Lower lobe of right lung (tissue), 2 donors: ENCODE results near the gene FAM221A. TPM values are rescaled to one million over a fixed set of nuclear protein-coding genes. Genes with fewer than 3 reads are reported as not detected.
"Not testable (repeated sequence)": the region's sequence is repeated elsewhere in the genome, so short reads cannot be mapped to it uniquely, and the experiment has no call there.

Experiments
- ATAC-seq, 2 donors: fragments of 200-7000 bp; cut with Tn5 transposase; one replicate each; pipeline ENCODE4 v1.9.1; 2020 to 2022; ENCODE audit warnings: mild to moderate bottlenecking in 2 of 2, moderate library complexity in 2 of 2
- DNase-seq: peaks from one replicate; pipeline ENCODE4 v3.0.0-alpha.2; 2020
- H3K27ac ChIP-seq: fragments of 200-600 bp; one replicate; pipeline ENCODE4 v1.8.0; 2022
- H3K27me3 ChIP-seq: fragments of 200-600 bp; one replicate; pipeline ENCODE4 v1.8.0; 2022; ENCODE audit warnings: low read depth
- H3K36me3 ChIP-seq: fragments of 200-600 bp; one replicate; pipeline ENCODE4 v1.8.0; 2022; ENCODE audit warnings: mild to moderate bottlenecking
- H3K4me1 ChIP-seq: fragments of 200-600 bp; one replicate; pipeline ENCODE4 v1.8.0; 2022
- H3K4me3 ChIP-seq: fragments of 200-600 bp; one replicate; pipeline ENCODE4 v1.8.0; 2022; ENCODE audit warnings: mild to moderate bottlenecking
- H3K9me3 ChIP-seq: fragments of 200-600 bp; one replicate; pipeline ENCODE4 v1.8.0; 2022
- intact Hi-C: fragments of 100-400 bp; cut with DNase I; formaldehyde crosslinking; loops from one replicate; pipeline ENCODE4 v1.11.0; 2022
- total RNA-seq: library from RNA; stranded (reverse); fragmentation: NEBNext Ultra II Directional; extraction: Animal tissue kit (Norgen Biotek cat#: 25700); gene quantifications from one replicate; pipeline ENCODE4 v1.2.1, GENCODE V29; 2021
- TF ChIP-seq, protein P1 (sequence below): fragments of 200-600 bp; IDR thresholded peaks from one replicate; pipeline ENCODE4 v1.8.0; 2022; ENCODE audit warnings: antibody characterized with exemption, mild to moderate bottlenecking
- donor health status: DM: no; HTN: yes; CAD: no; lungs with severe emphysema.

Gene FAM221A
- total RNA-seq, 1 donor from 2014 or later: 10.3 TPM

DNA sequence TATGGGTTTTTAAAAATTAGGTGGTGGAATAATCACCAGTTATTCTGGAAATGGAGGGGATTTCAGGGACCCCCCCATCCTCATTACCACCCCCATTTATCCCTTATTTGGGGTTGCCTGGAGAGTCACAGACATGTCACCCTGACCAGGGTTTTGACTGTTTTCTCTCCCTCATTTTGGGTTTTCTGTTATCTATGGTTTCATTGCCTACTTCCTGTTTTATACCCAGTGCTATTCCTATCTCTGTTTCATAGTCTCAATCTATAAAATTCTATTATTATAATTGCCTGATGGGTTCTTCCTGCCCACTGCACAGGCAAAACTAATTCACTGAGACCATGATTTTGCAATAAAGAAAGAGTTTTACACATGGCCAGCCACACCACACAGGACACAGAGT lies 15.9 kb upstream of the FAM221A start:
- Histone ChIP-seq H3K27ac (no peak overlapping the region), H3K9me3 (no peaks in the 10 kb centered on the region), H3K36me3 (no peaks in the 10 kb centered on the region), H3K27me3 (no peaks in the 10 kb centered on the region), H3K4me1 (no peaks in the 10 kb centered on the region), H3K4me3 (no peak overlapping the region)
- intact Hi-C loops: no loop called here
- ATAC-seq (no peak), DNase-seq (no peak)
- TF ChIP-seq, protein P1, sequence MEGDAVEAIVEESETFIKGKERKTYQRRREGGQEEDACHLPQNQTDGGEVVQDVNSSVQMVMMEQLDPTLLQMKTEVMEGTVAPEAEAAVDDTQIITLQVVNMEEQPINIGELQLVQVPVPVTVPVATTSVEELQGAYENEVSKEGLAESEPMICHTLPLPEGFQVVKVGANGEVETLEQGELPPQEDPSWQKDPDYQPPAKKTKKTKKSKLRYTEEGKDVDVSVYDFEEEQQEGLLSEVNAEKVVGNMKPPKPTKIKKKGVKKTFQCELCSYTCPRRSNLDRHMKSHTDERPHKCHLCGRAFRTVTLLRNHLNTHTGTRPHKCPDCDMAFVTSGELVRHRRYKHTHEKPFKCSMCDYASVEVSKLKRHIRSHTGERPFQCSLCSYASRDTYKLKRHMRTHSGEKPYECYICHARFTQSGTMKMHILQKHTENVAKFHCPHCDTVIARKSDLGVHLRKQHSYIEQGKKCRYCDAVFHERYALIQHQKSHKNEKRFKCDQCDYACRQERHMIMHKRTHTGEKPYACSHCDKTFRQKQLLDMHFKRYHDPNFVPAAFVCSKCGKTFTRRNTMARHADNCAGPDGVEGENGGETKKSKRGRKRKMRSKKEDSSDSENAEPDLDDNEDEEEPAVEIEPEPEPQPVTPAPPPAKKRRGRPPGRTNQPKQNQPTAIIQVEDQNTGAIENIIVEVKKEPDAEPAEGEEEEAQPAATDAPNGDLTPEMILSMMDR: no peak

DNA sequence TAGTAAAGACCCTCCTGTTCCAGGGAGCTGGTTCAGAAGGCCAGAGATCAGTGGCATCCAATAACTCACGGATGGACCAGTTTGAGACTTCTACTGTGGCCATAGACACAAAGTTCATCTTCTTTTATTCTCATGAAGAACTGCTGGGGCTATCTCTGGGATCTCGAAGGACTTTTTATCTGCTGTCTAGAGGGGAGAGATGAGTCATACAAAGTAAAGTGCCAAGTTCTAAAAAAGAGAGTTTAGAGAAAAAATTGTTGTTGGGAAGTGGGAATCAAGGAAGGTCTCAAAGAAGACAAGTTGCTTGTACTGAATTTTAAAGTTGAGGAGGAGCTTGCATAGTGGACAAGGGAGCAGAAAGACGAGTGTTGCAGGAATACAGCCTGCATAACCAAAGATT lies 8.0 kb upstream of the FAM221A start:
- Histone ChIP-seq H3K4me3 (no peak overlapping the region), H3K27ac (no peak overlapping the region), H3K4me1 (no peaks in the 10 kb centered on the region), H3K27me3 (no peaks in the 10 kb centered on the region), H3K36me3 (no peaks in the 10 kb centered on the region), H3K9me3 (no peaks in the 10 kb centered on the region)
- TF ChIP-seq, protein P1: no peak
- no peak for ATAC-seq
- intact Hi-C loops: no loop called here
- DNase-seq: no peak

DNA sequence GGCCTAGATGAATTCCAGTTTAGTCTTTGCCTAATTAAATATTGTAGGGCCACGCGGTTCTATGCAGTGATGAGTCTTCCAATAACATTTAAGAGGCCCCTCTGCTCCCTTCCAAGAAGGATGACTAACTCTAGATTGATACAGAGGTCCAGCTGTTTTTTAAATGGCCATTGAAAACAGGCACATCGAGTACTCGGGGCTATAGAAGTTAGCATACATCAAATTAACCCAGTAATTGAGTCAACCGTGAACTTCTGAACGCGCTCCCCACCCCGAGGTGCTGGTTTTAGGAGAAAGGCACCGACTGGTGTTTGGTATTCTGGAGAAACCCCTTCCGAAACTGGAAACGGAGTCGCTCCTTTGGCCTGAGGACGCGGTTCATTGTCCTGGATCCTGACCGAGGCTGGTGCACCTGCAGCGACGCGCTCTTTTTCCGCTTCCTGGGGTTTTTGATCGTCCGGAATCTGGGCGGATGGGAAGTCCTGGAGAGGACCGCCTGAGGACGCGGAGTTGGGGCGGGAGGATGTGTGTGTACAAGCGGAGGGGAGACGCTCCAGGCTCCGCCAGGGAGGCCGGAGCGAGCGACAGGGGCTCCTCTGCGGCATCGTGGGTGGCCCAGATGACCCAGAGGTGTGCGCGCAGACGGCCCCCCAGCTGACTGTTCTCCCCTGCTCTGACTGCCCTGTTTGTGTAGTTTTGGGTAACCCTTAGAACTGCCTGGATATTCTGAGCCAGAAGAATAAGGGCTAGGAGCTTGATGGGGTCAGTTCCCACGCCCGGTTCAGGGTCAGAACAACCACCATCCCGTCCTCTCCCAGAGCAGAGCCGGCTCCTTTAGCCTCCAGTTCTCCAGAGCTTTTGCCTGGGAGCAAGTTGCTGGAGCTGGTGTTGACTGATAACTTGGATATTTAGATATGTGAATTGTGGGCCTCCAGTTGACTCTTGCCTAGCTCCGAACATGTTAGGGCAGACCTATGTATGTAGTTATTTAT lies 711 bp downstream of the FAM221A start:
- DNase-seq (peak; percentile 83), ATAC-seq (peak; percentile 90)
- intact Hi-C loops: no loop called here
- peak overlapping the region; percentile 85 for H3K27ac ChIP-seq
- H3K4me1 ChIP-seq: peaks cover 13% of the 10 kb centered on the region
- no peaks in the 10 kb centered on the region for H3K27me3 ChIP-seq
- H3K4me3 ChIP-seq: peak overlapping the region; percentile 77
- H3K36me3 ChIP-seq: no peaks in the 10 kb centered on the region
- TF ChIP-seq, protein P1: no peak
- no peaks in the 10 kb centered on the region for H3K9me3 ChIP-seq

DNA sequence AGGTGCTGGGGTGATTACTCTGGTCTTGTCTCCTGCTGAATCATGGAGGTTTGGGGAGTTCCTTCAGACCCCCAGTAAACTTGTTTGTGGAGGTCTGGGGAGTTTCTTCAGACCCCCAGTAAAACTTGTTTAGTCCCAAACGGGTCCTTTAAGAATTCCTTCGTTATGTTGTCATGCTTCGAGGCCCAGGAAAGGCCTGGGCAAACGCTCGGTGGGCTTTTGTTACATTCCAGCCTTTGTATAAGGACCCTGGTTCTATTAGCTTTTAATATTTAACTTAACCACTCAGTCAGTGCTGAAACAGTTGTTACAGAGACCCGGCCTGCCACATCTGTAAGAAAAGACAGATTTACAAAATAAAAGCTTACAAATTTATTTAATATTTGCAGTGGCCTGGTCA lies 4.0 kb downstream of the FAM221A start:
- ATAC-seq, H3K4me3 ChIP-seq, DNase-seq, intact Hi-C loops, H3K9me3 ChIP-seq, H3K27ac ChIP-seq, H3K27me3 ChIP-seq: not testable (repeated sequence)
- Histone ChIP-seq H3K4me1 (peaks cover 13% of the 10 kb centered on the region), H3K36me3 (peaks cover 14% of the 10 kb centered on the region)

DNA sequence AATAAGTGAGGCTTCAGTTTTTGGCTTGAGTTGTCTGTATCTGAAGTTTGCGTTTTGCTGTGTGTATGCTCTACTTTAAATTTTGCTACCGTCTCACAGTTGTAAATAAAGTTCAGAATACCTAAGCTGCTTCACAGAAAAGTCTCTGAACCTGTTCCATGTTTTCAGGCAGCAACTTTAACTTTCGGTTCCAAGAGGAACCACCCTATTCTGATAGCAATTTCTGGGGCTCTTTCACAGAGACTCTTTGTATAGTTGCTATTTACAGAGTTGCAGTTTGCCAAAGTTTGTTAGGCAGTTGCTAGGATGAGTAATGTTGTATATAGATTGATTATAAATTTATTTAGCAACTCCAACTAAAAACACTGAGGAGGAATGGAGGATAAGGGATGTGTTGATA lies 5.7 kb downstream of the FAM221A start:
- DNase-seq (no peak), ATAC-seq (peak; percentile 41 to 77)
- H3K36me3 ChIP-seq: peaks cover 31% of the 10 kb centered on the region
- TF ChIP-seq, protein P1: no peak
- H3K9me3 ChIP-seq: no peaks in the 10 kb centered on the region
- H3K4me3 ChIP-seq: no peak overlapping the region
- no peaks in the 10 kb centered on the region for H3K27me3 ChIP-seq
- intact Hi-C loops: no loop called here
- no peak overlapping the region for H3K27ac ChIP-seq
- H3K4me1 ChIP-seq: peaks cover 8% of the 10 kb centered on the region

DNA sequence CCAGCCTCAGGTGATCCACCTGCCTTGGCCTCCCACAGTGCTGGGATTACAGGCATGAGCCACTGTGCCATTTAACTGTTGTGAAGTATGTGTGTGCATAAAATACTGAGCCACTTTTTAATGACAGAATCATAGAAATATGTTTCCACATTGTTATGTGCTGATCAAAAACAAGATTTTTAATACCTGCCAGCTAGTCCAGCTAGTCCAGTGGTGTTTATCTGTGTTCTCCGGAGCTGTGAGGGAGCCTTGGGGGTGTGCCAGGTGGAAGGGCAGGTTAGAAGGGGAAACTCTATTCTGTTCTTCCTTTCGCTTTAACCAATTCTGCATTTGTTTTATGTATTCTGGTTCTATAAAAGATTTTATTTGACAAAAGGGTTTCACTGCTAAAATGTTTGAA lies 7.0 kb downstream of the FAM221A start:
- intact Hi-C loops: no loop called here
- H3K27me3 ChIP-seq: no peaks in the 10 kb centered on the region
- peaks cover 43% of the 10 kb centered on the region for H3K36me3 ChIP-seq
- H3K4me3 ChIP-seq: no peak overlapping the region
- H3K9me3 ChIP-seq: no peaks in the 10 kb centered on the region
- H3K27ac ChIP-seq: no peak overlapping the region
- ATAC-seq: peak in 1 of 2 donors; percentile 61
- TF ChIP-seq, protein P1: no peak
- no peaks in the 10 kb centered on the region for H3K4me1 ChIP-seq
- DNase-seq: no peak
